Right ventricle myocardium inferior (tissue), 1 donor: ENCODE data around the gene EPB41L2. TPM values are rescaled to one million over a fixed set of nuclear protein-coding genes. Genes with fewer than 3 reads are reported as not detected.
"Not testable (repeated sequence)": the region's sequence is repeated elsewhere in the genome, so short reads cannot be mapped to it uniquely, and the experiment has no call there.

Experiments
- ATAC-seq: fragments of 200-7000 bp; cut with Tn5 transposase; one replicate; pipeline ENCODE4 v1.9.1; 2020; ENCODE audit warnings: mild to moderate bottlenecking, moderate library complexity
- DNase-seq: peaks from one replicate; pipeline ENCODE4 v3.0.0; 2021; ENCODE audit errors: missing footprints
- intact Hi-C: fragments of 100-400 bp; cut with DNase I; formaldehyde crosslinking; loops from one replicate; pipeline ENCODE4 v1.11.0; 2022
- total RNA-seq: library from RNA; stranded (reverse); fragmentation: NEBNext Ultra II Directional; extraction: Animal tissue kit (Norgen Biotek cat#: 25700); gene quantifications from one replicate; pipeline ENCODE4 v1.2.1, GENCODE V29; 2021
- donor health status: DM: no; HTN: yes; CAD: no; lungs with severe emphysema.

The EPB41L2 gene
- total RNA-seq, 1 donor from 2014 or later = 97.2 TPM

GRCh38 chr6:131014080-131014776 is 48.8 kb downstream of the EPB41L2 start:
- intact Hi-C loops = no loop called here
- no peak for DNase-seq
- peak; percentile 84 for ATAC-seq

- intact Hi-C loops = no loop called here
- ATAC-seq (peak; percentile 59), DNase-seq (no peak)
Measured at GRCh38 chr6:131013495-131013894, 49.5 kb downstream of the EPB41L2 start.

- intact Hi-C loops = no loop called here
- ATAC-seq = no peak
- DNase-seq = no peak
Measured at GRCh38 chr6:131009790-131010189, 53.3 kb downstream of the EPB41L2 start.

- ATAC-seq, DNase-seq, intact Hi-C loops: not testable (repeated sequence)
Measured at GRCh38 chr6:131008965-131009364, 54.1 kb downstream of the EPB41L2 start.

- DNase-seq = peak; percentile 55
- intact Hi-C loops = not testable (repeated sequence)
- peak; percentile 17 for ATAC-seq
Measured at GRCh38 chr6:131007964-131008363, 55.1 kb downstream of the EPB41L2 start.

- DNase-seq = no peak
- intact Hi-C loops = no loop called here
- ATAC-seq = no peak
Measured at GRCh38 chr6:131007286-131007685, 55.8 kb downstream of the EPB41L2 start.

- no peak for DNase-seq
- intact Hi-C loops = no loop called here
- no peak for ATAC-seq
Measured at GRCh38 chr6:131005439-131006016, 57.5 kb downstream of the EPB41L2 start.

- intact Hi-C loops = loop anchor here (5.0 kb wide), 2 partner anchors 38 to 57 kb away; partner anchors contain the start of gene EPB41L2
- DNase-seq = no peak
- ATAC-seq = no peak
Measured at GRCh38 chr6:131004936-131005335, 58.1 kb downstream of the EPB41L2 start.

GRCh38 chr6:131004387-131004755 is 58.7 kb downstream of the EPB41L2 start:
- intact Hi-C loops = loop anchor here (5.0 kb wide), 2 partner anchors 37 to 58 kb away; partner anchors contain the start of gene EPB41L2
- DNase-seq = no peak
- no peak for ATAC-seq

GRCh38 chr6:131003488-131004386 is 59.3 kb downstream of the EPB41L2 start:
- DNase-seq (no peak), ATAC-seq (peak; percentile 39)
- intact Hi-C loops = loop anchor here (5.0 kb wide), 2 partner anchors 36 to 59 kb away; partner anchors contain the start of gene EPB41L2

GRCh38 chr6:131002661-131002980 is 60.4 kb downstream of the EPB41L2 start:
- intact Hi-C loops = loop anchor here (5.0 kb wide), 2 partner anchors 35 to 60 kb away; partner anchors contain the start of gene EPB41L2
- DNase-seq = no peak
- ATAC-seq = no peak

- ATAC-seq (no peak), DNase-seq (no peak)
- intact Hi-C loops = loop anchor here (5.0 kb wide), 2 partner anchors 35 to 60 kb away; partner anchors contain the start of gene EPB41L2
Measured at GRCh38 chr6:131001945-131002660, 60.9 kb downstream of the EPB41L2 start.

- no peak for DNase-seq
- intact Hi-C loops = loop anchor here (5.0 kb wide), 2 partner anchors 34 to 61 kb away; partner anchors contain the start of gene EPB41L2
- peak; percentile 44 for ATAC-seq
Measured at GRCh38 chr6:131001111-131001736, 61.8 kb downstream of the EPB41L2 start.

- DNase-seq (no peak), ATAC-seq (no peak)
- intact Hi-C loops = loop anchor here (5.0 kb wide), 2 partner anchors 33 to 62 kb away; partner anchors contain the start of gene EPB41L2
Measured at GRCh38 chr6:131000544-131000943, 62.5 kb downstream of the EPB41L2 start.

GRCh38 chr6:130997061-130997753 is 65.8 kb downstream of the EPB41L2 start:
- intact Hi-C loops = no loop called here
- DNase-seq (no peak), ATAC-seq (no peak)

- ATAC-seq (no peak), DNase-seq (no peak)
- intact Hi-C loops = no loop called here
Measured at GRCh38 chr6:130996635-130997034, 66.4 kb downstream of the EPB41L2 start.

GRCh38 chr6:130995783-130996447 is 67.1 kb downstream of the EPB41L2 start:
- ATAC-seq = no peak
- DNase-seq = no peak
- intact Hi-C loops = no loop called here
